Peyer's patch (tissue), 4 donors: Measurements from ENCODE around the gene CNOT6L.

ENCODE experiments used
- POLR2A ChIP-seq, 2 donors: fragments of 450-650 bp; IDR thresholded peaks; one replicate each; pipeline ENCODE4 v1.5.1; 2017; ENCODE audit warnings: antibody characterized with exemption in 2 of 2, mild to moderate bottlenecking in 2 of 2, moderate library complexity in 2 of 2
- TF ChIP-seq, protein P1 (sequence below), 6 experiments: fragments of 450-650 bp in 4 of 6; fragments of 200-600 bp in 2 of 6; sonication (generic) in 1 of 6; IDR thresholded peaks; one replicate each; pipeline ENCODE4 v1.5.1; 2017 to 2019; ENCODE audit warnings: antibody characterized with exemption in 6 of 6, mild to moderate bottlenecking in 3 of 6, moderate library complexity in 1 of 6

DNA sequence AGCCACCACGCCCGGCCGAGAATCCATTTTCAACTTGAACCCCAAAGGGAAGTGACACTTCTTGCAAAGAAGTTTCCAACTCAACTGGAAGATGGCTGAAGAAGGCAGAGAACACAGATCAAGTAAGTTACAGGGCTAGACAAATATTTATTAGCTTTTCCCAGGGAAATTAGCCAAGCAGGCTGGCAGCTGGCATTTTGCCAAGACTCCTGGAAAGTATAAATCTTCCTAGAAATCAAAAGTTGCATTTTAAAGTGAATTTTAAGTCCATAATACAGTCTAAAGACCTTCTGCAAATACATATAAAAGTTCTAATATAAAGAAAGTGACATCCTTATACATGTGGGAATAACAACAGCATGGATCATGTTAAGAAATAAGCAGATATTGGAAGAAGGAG lies 40.1 kb upstream of the CNOT6L start:
- TF ChIP-seq, protein P1, sequence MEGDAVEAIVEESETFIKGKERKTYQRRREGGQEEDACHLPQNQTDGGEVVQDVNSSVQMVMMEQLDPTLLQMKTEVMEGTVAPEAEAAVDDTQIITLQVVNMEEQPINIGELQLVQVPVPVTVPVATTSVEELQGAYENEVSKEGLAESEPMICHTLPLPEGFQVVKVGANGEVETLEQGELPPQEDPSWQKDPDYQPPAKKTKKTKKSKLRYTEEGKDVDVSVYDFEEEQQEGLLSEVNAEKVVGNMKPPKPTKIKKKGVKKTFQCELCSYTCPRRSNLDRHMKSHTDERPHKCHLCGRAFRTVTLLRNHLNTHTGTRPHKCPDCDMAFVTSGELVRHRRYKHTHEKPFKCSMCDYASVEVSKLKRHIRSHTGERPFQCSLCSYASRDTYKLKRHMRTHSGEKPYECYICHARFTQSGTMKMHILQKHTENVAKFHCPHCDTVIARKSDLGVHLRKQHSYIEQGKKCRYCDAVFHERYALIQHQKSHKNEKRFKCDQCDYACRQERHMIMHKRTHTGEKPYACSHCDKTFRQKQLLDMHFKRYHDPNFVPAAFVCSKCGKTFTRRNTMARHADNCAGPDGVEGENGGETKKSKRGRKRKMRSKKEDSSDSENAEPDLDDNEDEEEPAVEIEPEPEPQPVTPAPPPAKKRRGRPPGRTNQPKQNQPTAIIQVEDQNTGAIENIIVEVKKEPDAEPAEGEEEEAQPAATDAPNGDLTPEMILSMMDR (IDR thresholded peaks at IDR 0.05): no peak
- TF ChIP-seq POLR2A (IDR thresholded peaks at IDR 0.05): no peak
